ENCODE data around the gene CUL1. TPM values are rescaled to one million over a fixed set of nuclear protein-coding genes. Genes with fewer than 3 reads are reported as not detected.

The CUL1 gene
- total RNA-seq, 2 donors from 2014 or later = 19.5 to 23.1 TPM

DNA sequence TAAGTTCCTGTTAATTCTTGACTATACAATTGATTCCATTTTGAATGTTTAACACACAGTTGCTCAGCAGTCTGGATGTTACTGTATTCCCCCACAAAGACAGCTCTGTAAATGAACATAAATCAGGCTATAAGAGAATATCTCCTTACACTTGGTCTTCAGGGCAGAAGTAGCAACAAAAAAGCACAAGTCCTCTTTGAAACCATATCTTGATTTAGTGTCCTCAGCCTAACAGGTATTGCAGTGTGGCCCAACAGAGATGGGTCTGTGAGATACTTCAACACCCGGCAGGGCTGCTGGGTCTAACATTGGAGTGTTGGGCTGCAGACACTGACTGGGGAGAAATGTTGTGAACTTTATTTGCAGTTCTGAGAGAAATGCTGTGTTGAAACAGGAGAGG is 75.8 kb downstream of the CUL1 start:
- Histone ChIP-seq H3K4me3 (no peak overlapping the region), H3K9me3 (no peaks in the 10 kb centered on the region), H3K27me3 (no peaks in the 10 kb centered on the region), H3K4me1 (no peaks in the 10 kb centered on the region), H3K27ac (no peak overlapping the region), H3K36me3 (replicated peaks in 1 of 2; ENCODE audit: insufficient read depth in 1 of 2, low read depth in 2 of 2) (peaks cover 0 to 7% of the 10 kb centered on the region in 2 donors)
- no peak for ATAC-seq
- TF ChIP-seq, protein P1, sequence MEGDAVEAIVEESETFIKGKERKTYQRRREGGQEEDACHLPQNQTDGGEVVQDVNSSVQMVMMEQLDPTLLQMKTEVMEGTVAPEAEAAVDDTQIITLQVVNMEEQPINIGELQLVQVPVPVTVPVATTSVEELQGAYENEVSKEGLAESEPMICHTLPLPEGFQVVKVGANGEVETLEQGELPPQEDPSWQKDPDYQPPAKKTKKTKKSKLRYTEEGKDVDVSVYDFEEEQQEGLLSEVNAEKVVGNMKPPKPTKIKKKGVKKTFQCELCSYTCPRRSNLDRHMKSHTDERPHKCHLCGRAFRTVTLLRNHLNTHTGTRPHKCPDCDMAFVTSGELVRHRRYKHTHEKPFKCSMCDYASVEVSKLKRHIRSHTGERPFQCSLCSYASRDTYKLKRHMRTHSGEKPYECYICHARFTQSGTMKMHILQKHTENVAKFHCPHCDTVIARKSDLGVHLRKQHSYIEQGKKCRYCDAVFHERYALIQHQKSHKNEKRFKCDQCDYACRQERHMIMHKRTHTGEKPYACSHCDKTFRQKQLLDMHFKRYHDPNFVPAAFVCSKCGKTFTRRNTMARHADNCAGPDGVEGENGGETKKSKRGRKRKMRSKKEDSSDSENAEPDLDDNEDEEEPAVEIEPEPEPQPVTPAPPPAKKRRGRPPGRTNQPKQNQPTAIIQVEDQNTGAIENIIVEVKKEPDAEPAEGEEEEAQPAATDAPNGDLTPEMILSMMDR (IDR thresholded peaks at IDR 0.05) = no peak
- no peak for TF ChIP-seq POLR2A (IDR thresholded peaks at IDR 0.05)
- intact Hi-C loops (cut with DNase I) = no loop called here
- WGBS, 2 donors = 88% methylated on average over 1 of the region's 1 CpG
- DNase-seq = no peak

DNA sequence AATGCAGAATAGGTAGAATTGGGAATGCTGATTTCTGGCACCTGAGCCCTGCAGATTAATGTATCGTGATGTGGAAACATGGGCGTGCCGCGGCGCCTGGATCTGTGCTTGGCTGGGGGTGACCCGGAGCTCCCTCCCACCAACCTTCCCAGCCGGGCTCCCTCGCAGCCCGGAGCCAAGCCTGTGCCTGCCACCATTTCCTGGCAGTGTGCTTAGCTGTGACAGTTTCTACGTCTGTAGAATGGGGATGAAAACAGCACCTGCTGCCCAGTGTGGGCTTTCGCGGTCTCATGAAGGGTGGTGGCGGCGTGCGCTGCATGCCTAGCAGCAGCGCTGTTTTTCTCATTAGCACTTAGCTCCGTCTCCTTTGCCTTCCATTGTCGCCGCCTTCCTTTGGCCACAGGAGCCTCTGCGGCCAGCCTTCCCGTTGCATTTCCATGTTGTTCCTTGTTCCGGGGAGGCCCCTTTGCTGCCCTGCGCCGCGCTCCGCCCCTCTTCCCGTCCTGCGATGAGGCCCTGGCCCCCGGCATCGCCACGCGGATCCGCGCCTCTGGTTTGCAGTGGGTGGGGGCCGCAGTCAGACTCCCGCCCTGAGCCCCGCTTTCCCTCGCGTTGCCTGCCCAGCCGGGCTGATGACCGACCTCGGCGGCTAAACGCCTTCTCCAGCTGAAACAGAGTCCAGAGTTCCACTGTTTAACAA is 84.2 kb downstream of the CUL1 start:
- no peaks in the 10 kb centered on the region for H3K9me3 ChIP-seq
- 93 to 94% methylated on average over 43 to 44 of the region's 44 CpGs for WGBS, 2 donors
- H3K36me3 ChIP-seq (replicated peaks in 1 of 2; ENCODE audit: insufficient read depth in 1 of 2, low read depth in 2 of 2) = peaks cover 2 to 20% of the 10 kb centered on the region in 2 donors
- no peak overlapping the region for H3K27ac ChIP-seq
- ATAC-seq = no peak
- DNase-seq = no peak
- intact Hi-C loops (cut with DNase I) = no loop called here
- no peaks in the 10 kb centered on the region for H3K27me3 ChIP-seq
- H3K4me1 ChIP-seq = no peaks in the 10 kb centered on the region
- no peak for TF ChIP-seq POLR2A (IDR thresholded peaks at IDR 0.05)
- TF ChIP-seq, protein P1 (IDR thresholded peaks at IDR 0.05) = no peak
- no peak overlapping the region for H3K4me3 ChIP-seq

DNA sequence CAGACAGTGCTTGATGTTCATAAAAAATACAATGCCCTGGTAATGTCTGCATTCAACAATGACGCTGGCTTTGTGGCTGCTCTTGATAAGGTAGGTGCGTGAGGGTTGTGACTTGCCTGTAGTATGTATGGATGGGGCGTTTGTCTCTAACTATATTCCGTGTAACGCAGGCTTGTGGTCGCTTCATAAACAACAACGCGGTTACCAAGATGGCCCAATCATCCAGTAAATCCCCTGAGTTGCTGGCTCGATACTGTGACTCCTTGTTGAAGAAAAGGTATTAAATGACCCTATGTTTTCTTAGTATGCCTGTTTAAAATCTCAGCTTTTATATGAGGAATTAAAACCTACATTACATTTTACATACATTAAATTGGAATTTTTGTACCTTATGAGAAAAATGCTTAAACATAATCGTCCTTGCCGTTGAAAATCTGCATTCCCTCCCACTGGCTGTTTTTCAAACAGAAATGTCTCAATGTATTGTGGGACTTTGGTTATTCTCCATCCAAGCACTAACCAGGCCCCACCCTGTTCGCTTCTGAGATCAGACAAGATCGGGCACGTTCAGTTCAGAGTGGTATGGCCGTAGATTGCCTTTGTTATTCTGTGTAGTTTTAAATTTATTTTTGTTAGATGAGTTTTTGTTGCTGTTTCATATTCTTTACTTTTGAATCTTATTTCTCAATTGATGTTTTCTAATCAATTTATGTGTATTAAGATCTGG is 85.3 kb downstream of the CUL1 start:
- H3K4me3 ChIP-seq = no peak overlapping the region
- peaks cover 4 to 27% of the 10 kb centered on the region in 2 donors for H3K36me3 ChIP-seq (replicated peaks in 1 of 2; ENCODE audit: insufficient read depth in 1 of 2, low read depth in 2 of 2)
- intact Hi-C loops (cut with DNase I) = no loop called here
- H3K27me3 ChIP-seq = no peaks in the 10 kb centered on the region
- no peak overlapping the region for H3K27ac ChIP-seq
- TF ChIP-seq POLR2A (IDR thresholded peaks at IDR 0.05) = no peak
- TF ChIP-seq, protein P1 (IDR thresholded peaks at IDR 0.05) = no peak
- ATAC-seq (no peak), DNase-seq (no peak)
- 92 to 93% methylated on average over 15 of the region's 15 CpGs for WGBS, 2 donors
- no peaks in the 10 kb centered on the region for H3K9me3 ChIP-seq
- H3K4me1 ChIP-seq = no peaks in the 10 kb centered on the region

DNA sequence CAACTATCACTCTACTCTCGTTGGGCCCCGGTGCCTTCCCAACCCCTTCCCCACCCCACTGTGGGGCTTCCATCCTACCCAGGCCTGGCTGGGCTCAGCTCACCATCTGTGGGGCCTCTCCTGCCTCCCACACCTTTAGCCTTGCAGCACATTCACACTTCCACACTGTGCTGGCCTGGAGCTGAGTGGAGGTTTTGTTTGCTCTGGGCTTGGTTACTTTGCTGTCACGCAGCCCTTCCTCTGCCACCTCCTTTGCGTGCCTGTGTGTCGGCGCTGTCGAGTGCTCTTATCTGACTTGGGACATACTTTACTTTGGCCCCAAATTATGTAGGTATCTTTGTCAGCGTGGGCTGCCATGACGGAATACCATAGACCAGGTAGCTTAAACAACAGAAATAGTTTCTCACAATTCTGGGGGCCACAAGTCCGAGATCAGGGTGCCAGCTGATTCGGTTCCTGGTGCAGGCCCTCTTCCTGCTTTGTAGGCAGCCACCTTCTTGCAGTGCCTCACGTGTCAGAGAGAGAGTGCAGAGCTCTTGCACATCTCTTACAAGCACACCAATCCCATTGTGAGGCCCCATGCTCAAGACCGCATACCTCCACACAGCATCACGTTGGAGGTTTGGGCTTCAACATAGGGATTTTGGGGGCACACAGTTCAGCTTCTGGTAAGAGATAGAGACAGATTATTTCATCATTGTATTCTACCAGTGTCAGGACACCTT is 89.0 kb downstream of the CUL1 start:
- Histone ChIP-seq H3K27ac (no peak overlapping the region), H3K4me3 (no peak overlapping the region), H3K4me1 (no peaks in the 10 kb centered on the region), H3K27me3 (no peaks in the 10 kb centered on the region), H3K36me3 (replicated peaks in 1 of 2; ENCODE audit: insufficient read depth in 1 of 2, low read depth in 2 of 2) (peaks cover 4 to 45% of the 10 kb centered on the region in 2 donors), H3K9me3 (no peaks in the 10 kb centered on the region)
- DNase-seq (no peak), ATAC-seq (no peak)
- WGBS, 2 donors = 87 to 94% methylated on average over 14 of the region's 14 CpGs
- TF ChIP-seq, protein P1 (IDR thresholded peaks at IDR 0.05) = no peak
- TF ChIP-seq POLR2A (IDR thresholded peaks at IDR 0.05) = no peak
- intact Hi-C loops (cut with DNase I) = no loop called here

Data from body of pancreas (tissue), 4 donors.